GM19468 (cell line): ENCODE data around the gene CEP128.
A peak's percentile ranks its signal among the peaks of the same experiment; 100 is the strongest.
"Not testable (repeated sequence)": the region's sequence is repeated elsewhere in the genome, so short reads cannot be mapped to it uniquely, and the experiment has no call there.

Source experiments
- ATAC-seq: cut with Tn5 transposase; IDR thresholded peaks from one replicate; pipeline ENCODE4 v1.9.1; 2021; ENCODE audit warnings: mild to moderate bottlenecking, moderate library complexity, moderate number of reproducible peaks; ENCODE audit not compliant: unreplicated experiment; ENCODE audit errors: extremely low read depth

Gene CEP128

GRCh38 chr14:80954687-80955299 lies 13.3 kb upstream of the CEP128 start:
- no peak for ATAC-seq

GRCh38 chr14:80953211-80953610 lies 11.7 kb upstream of the CEP128 start:
- ATAC-seq = not testable (repeated sequence)

DNA sequence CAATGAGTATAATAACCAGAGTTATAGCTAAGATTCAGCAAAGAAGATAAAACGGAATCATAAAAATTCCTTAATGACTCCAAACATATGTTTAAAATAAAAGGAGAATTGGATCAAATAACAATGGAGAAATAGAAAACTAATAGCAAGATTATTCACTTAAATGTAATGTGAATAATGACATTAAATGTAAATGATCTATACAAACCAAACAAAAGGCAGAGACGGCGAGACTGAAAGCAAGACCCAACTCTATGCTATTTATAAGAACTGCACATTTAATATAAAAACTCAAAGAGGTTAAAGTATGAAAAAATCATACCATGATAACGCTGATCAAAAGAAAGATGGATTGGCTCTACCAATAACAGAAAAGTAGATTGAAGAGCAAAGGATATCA lies 10.0 kb upstream of the CEP128 start:
- no peak for ATAC-seq

DNA sequence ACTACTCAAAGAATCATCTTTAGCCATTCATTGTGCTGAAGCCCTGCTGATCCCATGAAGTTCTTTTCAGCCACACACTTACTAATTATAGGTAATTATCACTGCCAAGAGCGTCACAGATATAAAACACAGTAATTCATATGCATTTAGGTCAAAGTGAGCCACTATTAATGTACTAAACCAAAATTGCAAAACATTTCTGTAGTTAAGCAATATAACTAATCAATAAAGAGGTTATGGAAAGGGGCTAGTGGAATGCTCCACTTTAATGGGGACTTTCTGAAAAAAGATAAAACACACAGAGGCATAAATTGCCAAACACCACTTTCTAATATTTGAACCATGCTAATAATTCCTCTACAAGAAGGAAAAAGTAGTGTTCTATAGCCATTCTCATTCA lies 6.8 kb upstream of the CEP128 start:
- ATAC-seq = no peak

DNA sequence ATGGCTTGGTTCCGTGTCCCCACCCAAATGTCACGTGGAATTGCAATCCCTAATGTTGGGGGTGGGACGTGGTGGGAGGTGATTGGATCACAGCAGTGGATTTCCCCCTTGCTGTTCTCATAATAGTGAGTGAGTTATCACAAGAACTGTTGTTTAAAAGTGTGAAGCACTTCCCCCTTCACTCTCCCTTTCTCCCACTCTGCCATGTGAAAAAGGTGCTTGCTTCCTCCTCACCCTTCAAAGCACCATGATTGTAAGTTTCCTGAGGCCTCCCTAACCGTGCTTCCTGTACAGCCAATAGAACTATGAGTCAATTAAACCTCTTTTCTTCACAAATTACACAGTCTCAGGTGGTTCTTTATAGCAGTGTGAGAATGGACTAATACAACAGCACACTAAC lies 5.3 kb upstream of the CEP128 start:
- no peak for ATAC-seq

- ATAC-seq = no peak
Observed at GRCh38 chr14:80946187-80946586, 4.6 kb upstream of the CEP128 start.

DNA sequence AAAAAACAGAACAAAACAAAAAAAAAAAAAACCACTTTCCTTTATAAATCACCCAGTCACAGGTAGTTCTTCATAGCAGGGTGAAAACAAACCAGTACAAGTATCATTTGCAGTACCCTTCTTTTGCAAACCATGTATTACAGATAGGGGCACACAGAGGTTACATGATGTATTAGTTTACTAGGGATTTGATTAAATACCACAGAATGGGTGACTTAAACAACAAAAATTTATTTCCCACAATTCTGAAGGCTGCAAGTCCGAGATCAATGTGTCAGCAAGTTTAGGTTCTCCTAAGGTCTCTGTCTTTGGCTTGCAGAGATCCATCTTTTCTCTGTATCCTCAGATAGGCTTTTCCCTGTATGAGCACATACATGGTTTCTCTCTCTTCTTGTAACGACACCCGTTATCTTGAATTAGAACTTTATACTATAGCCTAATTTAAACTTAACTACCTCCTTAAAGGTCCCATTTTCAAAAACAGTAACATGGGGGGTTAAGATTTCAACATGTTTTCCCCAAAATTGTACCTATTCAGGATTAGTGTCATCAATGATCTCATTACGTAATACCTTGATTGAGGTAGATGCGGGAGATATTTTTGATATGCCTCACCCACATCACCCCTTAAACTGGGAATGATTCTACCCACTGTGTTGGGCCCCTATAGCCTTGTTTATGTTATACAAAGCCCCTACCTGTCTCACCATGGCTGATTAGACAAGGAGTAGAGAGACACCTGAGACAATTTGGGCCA lies 3.5 kb upstream of the CEP128 start:
- no peak for ATAC-seq

DNA sequence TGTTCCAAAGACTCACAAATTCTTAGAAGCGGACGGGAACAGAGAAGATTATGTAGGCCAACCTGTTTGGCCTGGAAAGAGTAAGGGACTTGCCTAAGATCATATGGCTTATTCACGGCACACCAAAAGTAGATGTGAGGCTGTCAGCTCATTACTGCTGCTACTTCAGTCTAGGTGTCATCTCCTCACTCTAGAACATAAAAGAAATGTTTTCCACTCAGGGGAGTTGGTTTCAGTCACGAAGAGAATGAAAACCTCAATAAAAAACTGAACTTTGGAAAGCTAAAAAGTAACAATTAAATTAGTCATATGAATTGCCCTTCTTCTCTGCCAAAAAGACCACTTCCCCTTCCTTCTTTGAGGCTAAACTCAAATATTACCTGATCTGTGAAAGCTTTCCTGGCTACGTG lies 658 bp upstream of the CEP128 start:
- ATAC-seq = no peak

- no peak for ATAC-seq
Observed at GRCh38 chr14:80940146-80940545, 1.4 kb downstream of the CEP128 start.

DNA sequence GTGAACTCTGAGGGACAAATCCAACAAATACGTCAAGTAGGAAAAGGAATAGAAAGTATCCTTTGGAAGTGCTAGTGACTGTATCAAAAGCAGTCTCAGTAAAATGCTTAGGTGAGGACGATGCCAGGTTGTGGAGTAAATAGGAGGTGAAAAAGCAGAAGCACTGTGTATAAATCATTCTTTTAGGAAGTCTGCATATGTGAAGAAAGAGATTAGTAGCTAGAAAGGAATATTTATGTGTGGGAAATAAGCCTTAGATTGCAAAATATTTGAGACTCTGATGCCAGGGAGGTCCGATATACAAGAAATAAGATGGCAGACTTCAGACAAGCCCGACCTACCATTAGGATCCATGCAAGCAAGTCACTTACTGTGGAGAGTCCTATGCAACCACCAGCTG lies 7.9 kb downstream of the CEP128 start:
- ATAC-seq = no peak

GRCh38 chr14:80933282-80933681 lies 8.3 kb downstream of the CEP128 start:
- ATAC-seq = no peak

- peak; percentile 97 for ATAC-seq
Observed at GRCh38 chr14:80930836-80931389, 10.6 kb downstream of the CEP128 start.

- ATAC-seq = no peak
Observed at GRCh38 chr14:80930095-80930494, 11.4 kb downstream of the CEP128 start.

GRCh38 chr14:80927083-80927989 lies 14.2 kb downstream of the CEP128 start:
- no peak for ATAC-seq

GRCh38 chr14:80926397-80927082 lies 15.0 kb downstream of the CEP128 start:
- no peak for ATAC-seq

- ATAC-seq = no peak
Observed at GRCh38 chr14:80924365-80925103, 17.0 kb downstream of the CEP128 start.

DNA sequence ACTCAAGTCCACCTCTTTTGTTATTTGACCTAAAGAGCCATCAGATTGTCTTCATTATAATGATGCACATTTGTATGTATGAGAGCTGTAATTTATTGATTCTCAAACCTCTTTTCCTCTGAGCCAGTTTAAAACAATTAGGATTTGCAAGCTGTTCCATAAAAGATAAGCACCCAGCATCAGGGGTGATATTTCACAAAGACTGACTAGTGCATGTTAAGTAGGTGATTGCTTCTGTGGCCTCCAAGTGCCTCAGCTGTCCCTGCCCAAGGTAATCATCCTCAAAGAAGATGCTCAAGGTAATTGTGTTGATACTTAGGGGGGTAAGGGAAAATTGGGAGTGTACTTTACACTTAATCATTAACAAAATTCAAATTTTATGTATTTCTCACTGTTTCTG lies 18.2 kb downstream of the CEP128 start:
- no peak for ATAC-seq

DNA sequence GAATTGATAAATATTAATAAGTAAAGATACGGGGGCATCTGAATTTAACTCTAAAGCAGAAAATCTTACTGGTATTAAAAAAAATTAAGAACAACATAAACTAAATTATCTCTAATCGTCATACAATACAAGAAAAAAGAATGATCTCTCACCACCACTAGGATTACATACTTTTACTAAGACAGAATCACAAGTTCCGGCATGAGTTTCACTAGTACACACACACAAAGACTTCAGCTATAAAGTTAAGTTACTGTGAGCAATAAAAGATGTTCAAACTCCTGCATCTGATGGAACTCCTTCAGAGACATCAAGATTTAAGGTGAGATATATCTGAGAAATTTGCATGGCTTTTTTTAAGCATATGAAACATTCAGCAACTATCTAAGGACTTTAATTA lies 21.9 kb downstream of the CEP128 start:
- no peak for ATAC-seq

GRCh38 chr14:80912013-80912412 lies 29.5 kb downstream of the CEP128 start:
- ATAC-seq = not testable (repeated sequence)
